Measurements from ENCODE around the gene CCL28.
"Not testable (repeated sequence)": the region's sequence is repeated elsewhere in the genome, so short reads cannot be mapped to it uniquely, and the experiment has no call there.

The CCL28 gene

GRCh38 chr5:43412156-43412555 lies at the start of gene CCL28:
TSS of gene CCL28 (minus strand) at chr5:43412391. CDS start at chr5:43412316, 75 bp downstream.
- no peak for DNase-seq

GRCh38 chr5:43461066-43461465 lies 48.9 kb upstream of the CCL28 start:
- DNase-seq: no peak

DNA sequence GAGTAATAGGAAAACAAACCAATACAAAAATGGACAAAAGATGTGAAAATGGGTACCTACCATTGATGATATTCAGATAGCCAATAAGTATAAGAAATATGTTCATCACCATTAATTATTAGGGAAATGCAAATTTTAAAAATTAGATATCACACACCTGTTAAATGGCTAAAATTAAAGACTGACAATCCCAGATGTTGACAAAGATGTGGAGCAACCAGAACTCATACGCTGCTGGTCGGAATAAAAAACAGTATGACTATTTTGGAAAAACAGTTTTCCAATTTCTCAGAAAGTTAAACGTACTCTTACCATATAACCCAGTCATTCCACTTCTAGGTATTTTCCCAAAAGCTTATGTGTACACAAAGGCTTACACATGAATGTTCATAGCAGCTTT lies 44.4 kb upstream of the CCL28 start:
- DNase-seq: no peak

- not testable (repeated sequence) for DNase-seq
These were observed 29.4 kb upstream of the CCL28 start for GRCh38 chr5:43441575-43441974.

- DNase-seq: no peak
These were observed 25.0 kb upstream of the CCL28 start for GRCh38 chr5:43437062-43437660.

- DNase-seq: no peak
These were observed 21.2 kb upstream of the CCL28 start for GRCh38 chr5:43433382-43433781.

GRCh38 chr5:43432486-43433375 lies 20.5 kb upstream of the CCL28 start:
- peak; percentile 69 for DNase-seq

GRCh38 chr5:43429706-43430105 lies 17.5 kb upstream of the CCL28 start:
- DNase-seq: no peak

- no peak for DNase-seq
These were observed 16.8 kb upstream of the CCL28 start for GRCh38 chr5:43429016-43429415.

GRCh38 chr5:43427306-43427705 lies 15.1 kb upstream of the CCL28 start:
- no peak for DNase-seq

GRCh38 chr5:43425983-43426382 lies 13.8 kb upstream of the CCL28 start:
- peak; percentile 61 for DNase-seq

DNA sequence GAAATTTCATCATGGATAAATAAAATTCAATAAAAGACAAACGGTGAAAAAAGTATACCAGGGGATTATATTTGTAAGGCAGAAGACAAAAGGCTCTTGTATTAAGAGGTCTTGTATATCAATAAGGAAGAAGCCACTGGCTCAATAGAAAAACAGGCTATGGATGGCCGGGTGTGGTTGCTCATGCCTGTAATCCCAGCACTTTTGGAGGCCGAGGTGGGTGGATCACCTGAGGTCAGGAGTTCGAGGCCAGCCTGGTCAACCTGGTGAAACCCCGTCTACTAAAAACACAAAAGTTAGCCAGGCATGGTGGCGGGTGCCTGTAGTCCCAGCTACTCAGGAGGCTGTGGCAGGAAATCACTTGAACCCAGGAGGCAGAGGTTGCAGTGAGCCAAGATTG lies 10.9 kb upstream of the CCL28 start:
- DNase-seq: not testable (repeated sequence)

DNA sequence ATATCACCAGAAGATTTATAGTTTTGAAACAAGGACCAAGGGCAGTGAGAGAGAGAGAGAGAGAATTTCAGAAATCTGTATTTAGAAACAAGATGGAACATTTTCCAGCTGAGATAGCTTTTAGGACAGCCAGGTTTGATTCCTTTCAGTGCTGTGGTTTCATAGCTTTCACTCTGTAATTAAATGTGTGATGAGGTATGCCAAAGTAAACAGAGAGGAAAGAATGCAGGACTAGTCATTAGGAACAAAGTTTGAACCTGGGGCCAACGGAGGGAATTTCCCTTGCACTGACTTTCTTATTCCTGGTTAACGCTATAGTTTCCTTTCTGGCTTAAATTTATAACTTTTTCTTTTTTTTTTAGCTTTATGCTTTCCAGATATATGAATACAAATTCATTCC lies 10.0 kb upstream of the CCL28 start:
- peak; percentile 46 for DNase-seq

DNA sequence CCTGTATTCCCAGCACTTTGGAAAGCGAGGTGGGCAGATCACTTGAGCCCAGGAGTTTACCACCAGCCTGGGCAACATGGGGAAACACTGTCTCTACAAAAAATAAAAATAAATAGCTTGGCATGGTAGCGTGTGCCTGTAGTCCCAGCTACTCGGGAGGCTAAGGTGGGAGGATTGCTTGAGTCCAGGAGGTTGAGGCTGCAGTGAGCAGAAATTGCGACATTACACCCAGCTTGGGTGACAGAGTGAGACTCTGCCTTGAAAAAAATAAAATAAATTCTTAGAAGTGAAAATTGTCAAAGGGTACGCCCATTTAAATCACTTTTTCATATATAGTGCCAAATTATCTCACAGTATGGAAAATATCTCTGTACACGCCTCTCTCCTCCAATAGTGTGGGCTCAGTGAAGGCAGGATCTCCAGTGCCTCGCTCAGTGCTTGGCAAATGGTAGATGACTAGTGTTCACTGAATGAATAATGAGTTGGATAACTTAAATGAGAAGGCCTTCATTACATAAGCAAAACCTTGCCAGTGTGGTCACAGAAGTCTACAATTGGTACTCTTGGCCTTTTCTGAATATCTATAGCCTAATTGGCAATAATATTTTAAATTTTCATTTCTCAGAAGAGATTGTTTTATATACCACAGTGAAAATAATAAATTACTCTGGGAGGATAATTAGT lies 9.4 kb upstream of the CCL28 start:
- no peak for DNase-seq

GRCh38 chr5:43420241-43420640 lies 8.1 kb upstream of the CCL28 start:
- no peak for DNase-seq

DNA sequence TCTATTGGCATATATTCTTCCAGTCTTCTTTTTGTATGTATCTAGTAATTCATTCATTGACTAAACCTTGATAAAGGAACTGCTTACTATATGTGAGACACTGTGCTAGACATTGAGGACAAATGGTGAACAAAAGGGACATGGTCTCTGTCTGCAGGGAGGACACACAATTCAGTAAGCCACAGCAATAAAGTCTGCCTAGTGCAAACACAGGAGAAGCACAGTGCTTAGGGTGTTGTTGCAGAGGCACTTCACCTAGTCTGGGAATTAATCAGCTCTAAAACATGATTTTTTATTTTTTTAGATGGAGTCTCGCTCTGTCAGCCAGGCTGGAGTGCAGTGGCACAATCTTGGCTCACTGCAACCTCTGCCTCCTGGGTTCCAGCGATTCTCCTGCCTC lies 6.4 kb upstream of the CCL28 start:
- DNase-seq: no peak

GRCh38 chr5:43416803-43417394 lies 4.7 kb upstream of the CCL28 start:
- DNase-seq: no peak

DNA sequence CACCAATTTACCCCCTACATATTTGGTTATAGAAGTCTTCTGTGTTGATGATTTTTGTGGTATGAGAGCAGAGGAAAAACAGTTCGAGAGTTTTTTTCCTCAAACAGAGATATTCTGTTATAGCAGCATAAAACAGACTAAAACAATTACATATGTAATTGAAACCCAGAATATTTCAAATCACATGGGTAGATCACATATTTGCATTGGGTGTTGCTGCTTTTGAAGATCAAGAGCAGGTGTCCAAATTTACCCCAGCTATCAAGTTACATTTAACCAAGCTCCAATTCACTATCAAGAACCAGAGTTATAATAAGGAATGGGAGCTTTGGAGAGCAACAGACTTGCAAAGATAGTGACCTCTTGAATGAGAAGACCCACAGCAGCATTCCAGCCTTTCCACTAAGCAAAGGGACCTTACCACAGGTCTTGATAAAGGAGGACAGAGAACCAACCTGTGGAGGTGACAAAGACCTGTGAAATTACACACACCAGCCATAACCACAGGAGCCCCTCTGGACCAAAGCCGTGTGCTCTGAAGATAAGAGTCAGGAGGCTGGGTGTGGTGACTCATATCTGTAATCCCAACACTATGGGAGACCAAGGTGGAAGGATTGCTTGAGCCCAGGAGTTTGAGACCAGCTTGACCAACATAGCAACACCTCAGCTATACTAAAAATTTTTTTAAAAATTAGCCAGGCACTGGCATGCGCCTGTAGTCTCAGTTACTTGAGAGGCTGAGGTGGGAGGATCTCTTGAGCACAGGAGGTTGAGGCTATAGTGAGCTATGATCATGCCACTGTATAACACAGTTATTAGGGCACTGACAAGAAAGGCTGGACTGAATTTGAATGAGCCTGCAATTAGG lies 4.0 kb upstream of the CCL28 start:
- DNase-seq: no peak

DNA sequence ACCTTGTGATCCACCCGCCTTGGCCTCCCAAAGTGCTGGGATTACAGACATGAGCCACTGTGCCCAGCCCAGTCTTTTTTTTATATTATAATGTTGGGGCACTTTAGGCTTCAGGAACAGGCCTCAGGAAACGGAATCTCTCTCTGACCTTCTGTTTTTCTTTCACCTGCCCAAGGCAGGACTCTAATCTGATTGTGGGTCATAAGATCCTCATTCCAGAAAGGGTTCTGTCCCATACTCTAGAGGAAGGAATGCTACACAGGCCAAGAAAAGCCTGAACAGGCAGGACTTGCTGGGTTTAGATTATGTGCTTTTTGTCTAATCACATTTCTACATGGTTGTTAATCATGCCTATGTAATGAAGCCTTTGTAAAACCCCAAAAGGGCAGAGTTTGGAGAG lies 1.8 kb upstream of the CCL28 start:
- DNase-seq: no peak

DNA sequence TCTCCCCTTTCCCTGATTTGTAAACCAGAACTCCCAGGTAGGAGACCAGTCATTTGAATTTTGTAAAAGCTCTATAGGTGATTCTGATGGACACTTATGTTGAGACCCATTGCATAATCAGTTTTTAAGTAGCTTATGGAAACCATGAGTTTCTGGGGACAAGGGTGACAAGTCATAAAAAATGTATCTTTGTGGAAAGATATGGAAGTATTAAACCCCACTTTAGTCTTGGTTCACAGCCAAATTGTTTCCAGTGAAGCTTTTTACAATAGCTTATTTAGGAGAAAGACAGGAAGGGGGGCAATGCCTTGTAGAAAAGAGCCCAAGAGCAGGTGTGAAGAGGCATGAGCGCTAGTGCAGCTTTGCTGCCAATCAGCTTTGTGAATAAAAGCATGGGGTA lies 453 bp upstream of the CCL28 start:
- no peak for DNase-seq

DNA sequence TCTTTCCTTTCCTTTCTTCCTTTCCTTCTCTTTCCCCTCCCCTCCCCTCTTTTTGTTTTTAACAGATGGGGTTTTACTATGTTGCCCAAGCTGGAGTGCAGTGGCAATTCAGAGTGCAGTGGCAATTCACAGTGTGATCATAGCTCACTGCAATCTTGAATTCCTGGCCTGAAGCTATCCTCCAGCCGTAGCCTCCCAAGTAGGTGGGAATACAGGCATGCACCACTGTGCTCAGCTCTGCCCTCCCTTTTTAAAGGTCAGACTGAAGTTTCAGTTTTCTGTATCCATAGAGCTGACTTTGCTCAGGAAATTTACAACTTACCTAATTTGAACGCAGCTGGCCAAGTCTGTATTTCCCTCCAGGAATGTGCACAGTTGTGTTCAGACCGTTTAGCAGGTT lies 696 bp downstream of the CCL28 start:
- DNase-seq: no peak

GRCh38 chr5:43410414-43410813 lies 1.8 kb downstream of the CCL28 start:
- no peak for DNase-seq
